ENCODE data around the gene PTGES3. TPM values are rescaled to one million over a fixed set of nuclear protein-coding genes. Genes with fewer than 3 reads are reported as not detected.

PTGES3 gene
- total and polyA plus RNA-seq, 10 donors, result 80.6 to 163 (median 130) TPM

GRCh38 chr12:56723352-56723751, 35.3 kb upstream of the PTGES3 start:
- Histone ChIP-seq H3K9me3 (no peaks in the 10 kb centered on the region), H3K4me1 (peaks cover 50 to 75% (median 65%) of the 10 kb centered on the region in 6 donors), H3K4me3 (peak overlapping the region; percentile 64 to 98 (median 76)), H3K27ac (peak overlapping the region in 5 of 8 donors; percentile 93 to 98 (median 95)), H3K27me3 (replicated peaks in 1 of 7) (no peaks in the 10 kb centered on the region), H3K36me3 (peaks cover 0 to 49% (median 21%) of the 10 kb centered on the region in 6 donors)
- 33 to 52% (median 42%) methylated on average over 3 of the region's 3 CpGs for WGBS, 5 donors
- no peak for DNase-seq
- TF ChIP-seq POLR2A (IDR thresholded peaks at IDR 0.05) (no peak), POLR2AphosphoS5 (IDR thresholded peaks at IDR 0.05) (no peak)
- intact Hi-C loops (cut with DNase I; ENCODE audit: low total_unique reads), result loop anchor here (2.0 kb wide), 1 partner anchor 29 kb away; no protein-coding TSS in a partner anchor

- Histone ChIP-seq H3K36me3 (peaks cover 0 to 54% (median 21%) of the 10 kb centered on the region in 6 donors), H3K9me3 (no peaks in the 10 kb centered on the region), H3K27ac (peak overlapping the region in 6 of 8 donors; percentile 25 to 98 (median 95)), H3K27me3 (replicated peaks in 1 of 7) (no peaks in the 10 kb centered on the region), H3K4me3 (peak overlapping the region in 6 of 8 donors; percentile 2 to 98 (median 72)), H3K4me1 (peaks cover 50 to 80% (median 67%) of the 10 kb centered on the region in 6 donors)
- WGBS, 5 donors, result 45 to 88% (median 64%) methylated on average over 4 of the region's 4 CpGs
- TF ChIP-seq POLR2AphosphoS5 (IDR thresholded peaks at IDR 0.05) (no peak), CTCF (IDR thresholded peaks at IDR 0.05 in 8 of 11, conservative IDR thresholded peaks at IDR 0.05 in 3 of 11) (no peak), POLR2A (IDR thresholded peaks at IDR 0.05) (no peak)
- no peak for DNase-seq
- intact Hi-C loops (cut with DNase I; ENCODE audit: low total_unique reads), result loop anchor here (2.0 kb wide), 1 partner anchor 28 kb away; no protein-coding TSS in a partner anchor
Measured at GRCh38 chr12:56722832-56723231, 34.7 kb upstream of the PTGES3 start.

- Histone ChIP-seq H3K36me3 (peaks cover 0 to 64% (median 21%) of the 10 kb centered on the region in 6 donors), H3K9me3 (no peaks in the 10 kb centered on the region), H3K27me3 (replicated peaks in 1 of 7) (no peaks in the 10 kb centered on the region), H3K4me1 (peaks cover 50 to 91% (median 75%) of the 10 kb centered on the region in 6 donors), H3K27ac (peak overlapping the region in 6 of 8 donors; percentile 61 to 97 (median 78)), H3K4me3 (peak overlapping the region in 2 of 8 donors; percentile 67 to 98)
- DNase-seq, result no peak
- no peak for TF ChIP-seq CTCF (IDR thresholded peaks at IDR 0.05 in 8 of 11, conservative IDR thresholded peaks at IDR 0.05 in 3 of 11)
- TF ChIP-seq POLR2AphosphoS5 (IDR thresholded peaks at IDR 0.05), result no peak
- TF ChIP-seq POLR2A (IDR thresholded peaks at IDR 0.05), result no peak
- WGBS, 5 donors, result 37 to 53% (median 48%) methylated on average over 2 of the region's 2 CpGs
- intact Hi-C loops (cut with DNase I; ENCODE audit: low total_unique reads), result loop anchor here (2.0 kb wide), 1 partner anchor 27 kb away; no protein-coding TSS in a partner anchor
Measured at GRCh38 chr12:56721721-56722120, 33.6 kb upstream of the PTGES3 start.

- WGBS, 5 donors, result 45 to 54% (median 49%) methylated on average over 2 of the region's 2 CpGs
- peaks cover 0 to 69% (median 22%) of the 10 kb centered on the region in 6 donors for H3K36me3 ChIP-seq
- H3K27me3 ChIP-seq (replicated peaks in 1 of 7), result no peaks in the 10 kb centered on the region
- H3K4me3 ChIP-seq, result peak overlapping the region in 1 of 8 donors; percentile 98
- DNase-seq, result no peak
- intact Hi-C loops (cut with DNase I; ENCODE audit: low total_unique reads), result no loop called here
- H3K9me3 ChIP-seq, result no peaks in the 10 kb centered on the region
- TF ChIP-seq POLR2AphosphoS5 (IDR thresholded peaks at IDR 0.05), result no peak
- TF ChIP-seq CTCF (IDR thresholded peaks at IDR 0.05 in 8 of 11, conservative IDR thresholded peaks at IDR 0.05 in 3 of 11), result no peak
- peak overlapping the region in 7 of 8 donors; percentile 41 to 97 (median 78) for H3K27ac ChIP-seq
- peaks cover 50 to 92% (median 79%) of the 10 kb centered on the region in 6 donors for H3K4me1 ChIP-seq
Measured at GRCh38 chr12:56721216-56721615, 33.1 kb upstream of the PTGES3 start.
